BLaER1 treated with 17β-estradiol and CSF1 and Interleukin-3, amounts not matched to agents 10 nM and 100 nM (cell line): ENCODE results near the gene SIPA1L3.

Experiments
- H3K27ac ChIP-seq, 11 experiments: shearing (Covaris generic); formaldehyde crosslinking; 2 replicates each; pipeline ENCODE4 v1.8.1; 2022
- H3K27me3 ChIP-seq, 11 experiments: shearing (Covaris generic); formaldehyde crosslinking; 2 replicates each; pipeline ENCODE4 v1.8.1; 2022
- H3K36me3 ChIP-seq, 11 experiments: shearing (Covaris generic); formaldehyde crosslinking; 2 replicates each; pipeline ENCODE4 v1.8.1; 2022
- H3K4me1 ChIP-seq, 10 experiments: shearing (Covaris generic); formaldehyde crosslinking; 2 replicates each; pipeline ENCODE4 v1.8.1; 2022
- H3K4me2 ChIP-seq, 11 experiments: shearing (Covaris generic); formaldehyde crosslinking; 2 replicates each; pipeline ENCODE4 v1.8.1; 2022
- H3K4me3 ChIP-seq, 10 experiments: shearing (Covaris generic); formaldehyde crosslinking; 2 replicates each; pipeline ENCODE4 v1.8.1; 2022
- H3K9ac ChIP-seq, 11 experiments: shearing (Covaris generic); formaldehyde crosslinking; 2 replicates each; pipeline ENCODE4 v1.8.1; 2022
- H3K9me3 ChIP-seq, 11 experiments: shearing (Covaris generic); formaldehyde crosslinking; replicated peaks in 1 of 11; 2 replicates each; pipeline ENCODE4 v1.8.1; 2022
- H4K20me1 ChIP-seq, 11 experiments: shearing (Covaris generic); formaldehyde crosslinking; 2 replicates each; pipeline ENCODE4 v1.8.1; 2022
- Cebpa-rat ChIP-seq, 11 experiments: shearing (Covaris generic); IDR thresholded peaks; 2 replicates each; pipeline ENCODE4 v1.8.1; 2022

The SIPA1L3 gene

GRCh38 chr19:38152461-38153379, 245.7 kb downstream of the SIPA1L3 start:
- Histone ChIP-seq H3K4me3 (no peak overlapping the region), H3K4me1 (no peaks in the 10 kb centered on the region), H3K4me2 (no peak overlapping the region), H3K27ac (no peak overlapping the region), H3K9ac (no peak overlapping the region), H3K27me3 (no peaks in the 10 kb centered on the region), H3K36me3 (peaks cover 22 to 86% (median 56%) of the 10 kb centered on the region in 11 experiments), H3K9me3 (no peaks in the 10 kb centered on the region), H4K20me1 (0 out of 22 replicates have a peak, but pooled peaks cover 0 to 4% (median 0%) of the 10 kb centered on the region in 11 experiments)
- no peak for TF ChIP-seq Cebpa-rat (IDR thresholded peaks at IDR 0.05)

DNA sequence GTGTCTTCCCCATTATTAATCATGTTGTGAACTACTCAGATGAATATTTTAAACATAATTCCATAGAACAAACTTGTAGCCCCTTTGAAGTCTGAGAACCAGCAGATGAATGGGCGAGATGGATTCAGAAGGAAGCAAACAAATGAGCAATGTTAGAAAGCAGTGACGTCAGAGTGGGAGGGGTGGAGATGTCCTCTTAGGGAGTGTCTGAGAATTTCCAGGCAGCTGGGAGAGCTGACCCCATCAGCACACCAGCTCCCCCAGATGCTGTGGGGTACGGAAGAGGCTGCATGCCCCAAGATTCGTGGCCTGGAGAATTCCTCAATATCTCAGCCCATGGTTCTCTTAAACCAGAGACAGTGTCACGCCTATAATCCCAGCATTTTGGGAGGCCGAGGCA, 248.4 kb downstream of the SIPA1L3 start:
- Histone ChIP-seq H4K20me1 (0 out of 22 replicates have a peak, but pooled peaks cover 0 to 4% (median 0%) of the 10 kb centered on the region in 11 experiments), H3K27me3 (no peaks in the 10 kb centered on the region), H3K4me2 (no peak overlapping the region), H3K4me3 (no peak overlapping the region), H3K4me1 (no peaks in the 10 kb centered on the region), H3K27ac (no peak overlapping the region), H3K9ac (no peak overlapping the region), H3K36me3 (peaks cover 22 to 84% (median 65%) of the 10 kb centered on the region in 11 experiments), H3K9me3 (no peaks in the 10 kb centered on the region)
- no peak for TF ChIP-seq Cebpa-rat (IDR thresholded peaks at IDR 0.05)

GRCh38 chr19:38158730-38159129, 251.7 kb downstream of the SIPA1L3 start:
- Histone ChIP-seq H3K27me3 (no peaks in the 10 kb centered on the region), H4K20me1 (0 out of 22 replicates have a peak, but pooled peaks cover 0 to 4% (median 0%) of the 10 kb centered on the region in 11 experiments), H3K9ac (no peak overlapping the region), H3K4me1 (no peaks in the 10 kb centered on the region), H3K36me3 (peaks cover 30 to 84% (median 66%) of the 10 kb centered on the region in 11 experiments), H3K4me2 (no peak overlapping the region), H3K4me3 (no peak overlapping the region), H3K9me3 (peaks cover 15 to 19% (median 17%) of the 10 kb centered on the region in 11 experiments), H3K27ac (no peak overlapping the region)
- no peak for TF ChIP-seq Cebpa-rat (IDR thresholded peaks at IDR 0.05)

DNA sequence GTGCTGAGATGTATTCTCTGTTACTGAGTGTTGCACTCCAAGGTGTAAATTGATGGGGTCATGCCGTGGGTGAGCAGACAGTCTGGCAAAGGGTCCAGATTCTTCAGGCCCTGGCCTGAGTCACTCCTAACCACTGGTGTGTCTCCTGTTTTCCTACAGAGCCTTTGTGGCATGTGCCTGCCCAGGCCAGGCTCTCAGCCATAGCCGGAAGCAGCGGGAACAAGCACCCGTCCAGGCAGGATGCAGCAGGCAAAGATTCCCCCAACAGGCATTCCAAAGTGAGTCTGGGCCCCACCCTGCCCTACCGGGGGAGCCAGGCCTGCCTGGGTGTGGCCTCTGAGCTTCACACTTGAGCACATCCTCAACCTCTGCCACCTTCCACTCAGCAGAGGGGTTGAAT, 255.1 kb downstream of the SIPA1L3 start:
- H3K27me3 ChIP-seq = no peaks in the 10 kb centered on the region
- peaks cover 48 to 93% (median 72%) of the 10 kb centered on the region in 11 experiments for H3K36me3 ChIP-seq
- no peak overlapping the region for H3K27ac ChIP-seq
- H3K4me1 ChIP-seq = no peaks in the 10 kb centered on the region
- H3K4me2 ChIP-seq = no peak overlapping the region
- no peak overlapping the region for H3K4me3 ChIP-seq
- no peak for TF ChIP-seq Cebpa-rat (IDR thresholded peaks at IDR 0.05)
- peaks cover 15 to 19% (median 17%) of the 10 kb centered on the region in 11 experiments for H3K9me3 ChIP-seq
- no peak overlapping the region for H3K9ac ChIP-seq
- H4K20me1 ChIP-seq = 0 out of 22 replicates have a peak, but pooled peaks cover 0 to 4% (median 0%) of the 10 kb centered on the region in 11 experiments

GRCh38 chr19:38162632-38163031, 255.6 kb downstream of the SIPA1L3 start:
- Histone ChIP-seq H3K27ac (no peak overlapping the region), H3K36me3 (peaks cover 48 to 93% (median 77%) of the 10 kb centered on the region in 11 experiments), H3K9ac (no peak overlapping the region), H4K20me1 (0 out of 22 replicates have a peak, but pooled peaks cover 0 to 1% (median 0%) of the 10 kb centered on the region in 11 experiments), H3K4me3 (no peak overlapping the region), H3K4me2 (no peak overlapping the region), H3K27me3 (no peaks in the 10 kb centered on the region), H3K9me3 (peaks cover 15 to 19% (median 17%) of the 10 kb centered on the region in 11 experiments), H3K4me1 (no peaks in the 10 kb centered on the region)
- TF ChIP-seq Cebpa-rat (IDR thresholded peaks at IDR 0.05) = no peak

- Histone ChIP-seq H3K4me2 (no peak overlapping the region), H3K9ac (no peak overlapping the region), H3K4me3 (no peak overlapping the region), H4K20me1 (no peaks in the 10 kb centered on the region), H3K27me3 (no peaks in the 10 kb centered on the region), H3K36me3 (peaks cover 48 to 96% (median 81%) of the 10 kb centered on the region in 11 experiments), H3K4me1 (no peaks in the 10 kb centered on the region), H3K9me3 (peaks cover 15 to 19% (median 17%) of the 10 kb centered on the region in 11 experiments), H3K27ac (no peak overlapping the region)
- no peak for TF ChIP-seq Cebpa-rat (IDR thresholded peaks at IDR 0.05)
Observed at GRCh38 chr19:38163419-38164290, 256.6 kb downstream of the SIPA1L3 start.

GRCh38 chr19:38164526-38164925, 257.5 kb downstream of the SIPA1L3 start:
- peaks cover 15 to 19% (median 17%) of the 10 kb centered on the region in 11 experiments for H3K9me3 ChIP-seq
- H3K4me1 ChIP-seq = no peaks in the 10 kb centered on the region
- H3K4me2 ChIP-seq = no peak overlapping the region
- no peaks in the 10 kb centered on the region for H3K27me3 ChIP-seq
- H3K36me3 ChIP-seq = peaks cover 48 to 93% (median 80%) of the 10 kb centered on the region in 11 experiments
- no peak for TF ChIP-seq Cebpa-rat (IDR thresholded peaks at IDR 0.05)
- H3K4me3 ChIP-seq = no peak overlapping the region
- no peak overlapping the region for H3K9ac ChIP-seq
- H4K20me1 ChIP-seq = no peaks in the 10 kb centered on the region
- H3K27ac ChIP-seq = no peak overlapping the region

GRCh38 chr19:38165335-38165734, 258.3 kb downstream of the SIPA1L3 start:
- Histone ChIP-seq H3K9ac (no peak overlapping the region), H3K27me3 (no peaks in the 10 kb centered on the region), H3K9me3 (peaks cover 15 to 19% (median 17%) of the 10 kb centered on the region in 11 experiments), H3K36me3 (peaks cover 48 to 92% (median 75%) of the 10 kb centered on the region in 11 experiments), H4K20me1 (no peaks in the 10 kb centered on the region), H3K4me2 (no peak overlapping the region), H3K4me3 (no peak overlapping the region), H3K27ac (no peak overlapping the region), H3K4me1 (no peaks in the 10 kb centered on the region)
- TF ChIP-seq Cebpa-rat (IDR thresholded peaks at IDR 0.05) = no peak

GRCh38 chr19:38168637-38169036, 261.6 kb downstream of the SIPA1L3 start:
- Histone ChIP-seq H3K36me3 (peaks cover 24 to 82% (median 48%) of the 10 kb centered on the region in 11 experiments; a peak in 21 of 22 replicates), H3K4me1 (no peaks in the 10 kb centered on the region), H3K4me2 (no peak overlapping the region), H3K27ac (no peak overlapping the region), H3K27me3 (no peaks in the 10 kb centered on the region), H3K4me3 (no peak overlapping the region), H3K9me3 (no peaks in the 10 kb centered on the region), H3K9ac (no peak overlapping the region), H4K20me1 (peaks cover 0 to 3% (median 0%) of the 10 kb centered on the region in 11 experiments; a peak in 2 of 22 replicates)
- no peak for TF ChIP-seq Cebpa-rat (IDR thresholded peaks at IDR 0.05)
